A549 treated with GW870086 at 1 μM for 4 hours (cell line): ENCODE results near the gene SULF2. TPM values are rescaled to one million over a fixed set of nuclear protein-coding genes. Genes with fewer than 3 reads are reported as not detected.

ENCODE experiments used
- total RNA-seq: library from RNA; stranded (reverse); fragments of 200-300 nt; extraction: Qiagen RNA extraction; gene quantifications from 5 replicates; pipeline ENCODE4 v1.2.3, GENCODE V29; 2022; ENCODE audit warnings: low read depth

SULF2 gene
- 20.4 to 26.3 TPM (median 22.8 TPM) in 5 replicates for total RNA-seq

DNA sequence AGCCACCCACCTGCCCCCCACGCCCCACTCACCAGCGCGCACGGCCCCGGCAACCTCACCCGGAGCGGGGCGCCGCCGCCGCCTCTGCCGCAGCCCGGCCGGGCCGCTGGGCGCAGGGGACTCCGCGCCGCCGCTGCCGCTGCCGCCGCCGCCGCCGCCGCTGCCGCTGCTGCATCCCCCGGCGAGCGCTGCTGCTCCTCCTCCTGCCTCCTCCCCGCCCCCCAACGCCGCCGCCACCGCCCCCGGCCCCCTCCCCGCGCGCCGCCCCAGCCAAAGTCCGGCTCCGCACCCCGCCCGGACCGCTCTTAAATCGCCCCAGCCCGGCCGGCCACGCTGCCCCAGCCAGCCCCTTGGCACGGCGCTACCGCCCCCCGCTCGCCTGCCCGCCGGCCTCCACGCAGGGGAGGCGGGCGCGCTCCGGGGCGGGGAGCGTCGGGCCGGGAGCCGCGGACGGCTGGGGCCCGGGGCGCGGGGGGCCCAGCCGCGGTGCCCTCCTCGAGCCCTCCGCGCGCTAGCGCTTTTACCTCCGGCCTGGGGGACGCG is at the start of gene SULF2:
Gene SULF2 (minus strand): TSS at position 171 of the 543 bp plus-strand sequence. CDS start 28,118 bp downstream, outside the sequence.

